H1 (cell line): ENCODE measurements around the gene PHLDA3. TPM values are rescaled to one million over a fixed set of nuclear protein-coding genes. Genes with fewer than 3 reads are reported as not detected.

Experiments
- CTCF ChIA-PET: fragments of 300-600 bp; sonication (Branson Sonifier 250); formaldehyde crosslinking; loops from one replicate; lab custom pipeline; 2021; ENCODE audit not compliant: partially characterized antibody; lab: Charles Lee
- POLR2A ChIA-PET: fragments of 300-600 bp; sonication (Branson Sonifier 250); formaldehyde crosslinking; loops from one replicate; lab custom pipeline; 2021; ENCODE audit warnings: inconsistent platforms; ENCODE audit not compliant: partially characterized antibody; lab: Charles Lee
- DNase-seq, 2 experiments: peaks; one replicate each; pipeline versions ENCODE4 v3.0.0 to v3.0.0-alpha.2; 2010 to 2022; ENCODE audit warnings: low spot score in 2 of 2, low read depth in 1 of 2, mixed read lengths in 1 of 2
- FAIRE-seq: peaks from 2 replicates; lab custom pipeline; 2011; peaks lifted over from hg19 to GRCh38; lab: Jason Lieb, UNC
- H2AFZ ChIP-seq: 2 replicates; pipeline ENCODE4 v1.8.1; 2012; ENCODE audit warnings: low read length, inconsistent platforms
- H2AK5ac ChIP-seq: 2 replicates; pipeline ENCODE4 v1.6.1; 2013; ENCODE audit warnings: low read depth, low read length
- H2BK120ac ChIP-seq: replicated peaks from 2 replicates; pipeline ENCODE3; 2013; ENCODE audit warnings: low read depth, low read length, inconsistent platforms
- H2BK12ac ChIP-seq: 2 replicates; pipeline ENCODE4 v1.6.1; 2013; ENCODE audit warnings: low read depth, low read length
- H2BK15ac ChIP-seq: 2 replicates; pipeline ENCODE4 v1.6.1; 2013; ENCODE audit warnings: low read length
- H2BK20ac ChIP-seq: 2 replicates; pipeline ENCODE4 v1.6.1; 2013; ENCODE audit warnings: low read length
- H2BK5ac ChIP-seq: 2 replicates; pipeline ENCODE4 v1.6.1; 2013; ENCODE audit warnings: low read depth, low read length
- H3K14ac ChIP-seq: 2 replicates; pipeline ENCODE4 v1.6.1; 2013; ENCODE audit warnings: inconsistent platforms; ENCODE audit not compliant: insufficient read length
- H3K18ac ChIP-seq: 2 replicates; pipeline ENCODE4 v1.6.1; 2013; ENCODE audit warnings: low read length; ENCODE audit errors: extremely low read depth
- H3K23ac ChIP-seq: 2 replicates; pipeline ENCODE4 v1.6.1; 2013; ENCODE audit warnings: inconsistent platforms; ENCODE audit not compliant: insufficient read length
- H3K23me2 ChIP-seq: 2 replicates; pipeline ENCODE4 v1.6.1; 2013; ENCODE audit warnings: low read depth, low read length
- H3K27ac ChIP-seq: 2 replicates; pipeline ENCODE4 v1.6.1; 2011; ENCODE audit warnings: low read depth, low read length, inconsistent platforms
- H3K27me3 ChIP-seq, 4 experiments: replicated peaks in 1 of 4; 1 replicate in 1 of 4; 2 replicates in 3 of 4; pipeline versions ENCODE4 v1.6.1 to v1.8.1; 2011 to 2013; ENCODE audit warnings: low read length in 3 of 4, mild to moderate bottlenecking in 3 of 4, inconsistent platforms in 2 of 4, mixed read lengths in 2 of 4, moderate library complexity in 1 of 4; ENCODE audit not compliant: control insufficient read depth in 3 of 4, insufficient read depth in 3 of 4; ENCODE audit errors: extremely low read depth in 1 of 4
- H3K36me3 ChIP-seq, 4 experiments: 2 replicates each; pipeline versions ENCODE4 v1.6.1 to v1.8.1; 2011 to 2013; ENCODE audit warnings: mild to moderate bottlenecking in 4 of 4, low read length in 3 of 4, moderate library complexity in 2 of 4, control low read depth in 1 of 4, inconsistent platforms in 1 of 4; ENCODE audit not compliant: insufficient read depth in 4 of 4, control insufficient read depth in 2 of 4
- H3K4ac ChIP-seq: replicated peaks from 2 replicates; pipeline ENCODE3; 2013; ENCODE audit warnings: low read length, low read depth, mixed read lengths, inconsistent platforms; ENCODE audit not compliant: insufficient read length
- H3K4me1 ChIP-seq, 4 experiments: replicated peaks in 1 of 4; 1 replicate in 1 of 4; 2 replicates in 3 of 4; pipeline versions ENCODE4 v1.6.1 to v1.8.1; 2011 to 2013; ENCODE audit warnings: low read length in 3 of 4, inconsistent platforms in 2 of 4, mixed read lengths in 1 of 4; ENCODE audit not compliant: insufficient read depth in 4 of 4, control insufficient read depth in 3 of 4
- H3K4me2 ChIP-seq, 2 experiments: 2 replicates each; pipeline versions ENCODE4 v1.6.1 to v1.8.1; 2011 to 2013; ENCODE audit warnings: low read depth in 2 of 2, low read length in 2 of 2, control low read depth in 1 of 2, inconsistent platforms in 1 of 2, mild to moderate bottlenecking in 1 of 2; ENCODE audit not compliant: insufficient read depth in 1 of 2
- H3K4me3 ChIP-seq, 4 experiments: fragments of 200-600, 300-600 bp in 1 of 4; sonication (generic), shearing (Covaris generic), sonication (Bioruptor Twin) in 1 of 4; 2 replicates each; pipeline versions ENCODE4 v1.5.1 to v1.8.1; 2011 to 2016; ENCODE audit warnings: low read length in 4 of 4, low read depth in 3 of 4, control low read depth in 2 of 4, inconsistent platforms in 2 of 4, mild to moderate bottlenecking in 2 of 4, mixed read lengths in 1 of 4, moderate library complexity in 1 of 4; ENCODE audit not compliant: insufficient read depth in 2 of 4; ENCODE audit errors: extremely low read depth in 1 of 4
- H3K56ac ChIP-seq: replicated peaks from 2 replicates; pipeline ENCODE3; 2013; ENCODE audit warnings: low read depth, mild to moderate bottlenecking, mixed read lengths, low read length, inconsistent platforms; ENCODE audit not compliant: insufficient read length
- H3K79me1 ChIP-seq: 2 replicates; pipeline ENCODE4 v1.6.1; 2013; ENCODE audit warnings: low read depth, low read length, control low read depth
- H3K79me2 ChIP-seq, 2 experiments: 2 replicates each; pipeline versions ENCODE4 v1.6.1 to v1.8.1; 2012 to 2013; ENCODE audit warnings: low read length in 2 of 2, mild to moderate bottlenecking in 2 of 2, inconsistent platforms in 1 of 2; ENCODE audit not compliant: insufficient read depth in 2 of 2, control insufficient read depth in 1 of 2
- H3K9ac ChIP-seq, 4 experiments: replicated peaks in 1 of 4; 1 replicate in 1 of 4; 2 replicates in 3 of 4; pipeline versions ENCODE4 v1.6.1 to v1.8.1; 2011 to 2013; ENCODE audit warnings: low read depth in 3 of 4, low read length in 3 of 4, control low read depth in 2 of 4, mild to moderate bottlenecking in 2 of 4, moderate library complexity in 2 of 4, inconsistent platforms in 1 of 4; ENCODE audit errors: extremely low read depth in 1 of 4
- H3K9me3 ChIP-seq, 2 experiments: 2 replicates each; pipeline versions ENCODE4 v1.6.1 to v1.8.1; 2012 to 2013; ENCODE audit warnings: mild to moderate bottlenecking in 2 of 2, moderate library complexity in 2 of 2, control low read depth in 1 of 2, inconsistent platforms in 1 of 2, low read depth in 1 of 2, low read length in 1 of 2, mixed read lengths in 1 of 2; ENCODE audit not compliant: insufficient read depth in 2 of 2
- H4K20me1 ChIP-seq, 2 experiments: replicated peaks in 1 of 2; 2 replicates each; pipeline versions ENCODE3 to v1.8.1; 2011 to 2013; ENCODE audit warnings: inconsistent platforms in 2 of 2, low read length in 2 of 2, mild to moderate bottlenecking in 1 of 2; ENCODE audit not compliant: insufficient read depth in 2 of 2, control insufficient read depth in 1 of 2
- H4K5ac ChIP-seq: 2 replicates; pipeline ENCODE4 v1.6.1; 2013; ENCODE audit warnings: low read length, low read depth, mixed read lengths, inconsistent platforms; ENCODE audit not compliant: insufficient read length
- H4K8ac ChIP-seq: 2 replicates; pipeline ENCODE4 v1.8.0; 2013; ENCODE audit warnings: mild to moderate bottlenecking, moderate library complexity, low read length, inconsistent platforms; ENCODE audit not compliant: insufficient read depth; ENCODE audit errors: extremely low read depth
- H4K91ac ChIP-seq: replicated peaks from 2 replicates; pipeline ENCODE3; 2013; ENCODE audit warnings: low read length, mixed read lengths, inconsistent platforms; ENCODE audit not compliant: insufficient read length
- CBX8 ChIP-seq: fragments of 300-800, 300-1000 bp; sonication (generic); IDR thresholded peaks from 2 replicates; pipeline ENCODE4 v1.7.1; 2016; ENCODE audit warnings: low read depth, low read length, borderline replicate concordance
- KDM4A ChIP-seq: IDR thresholded peaks from one replicate; pipeline ENCODE4 v1.7.1; 2012; ENCODE audit warnings: low read depth, mild to moderate bottlenecking, moderate library complexity, low read length, inconsistent platforms; ENCODE audit not compliant: severe bottlenecking
- SAP30 ChIP-seq: fragments of 300-600 bp; sonication (generic); IDR thresholded peaks from 2 replicates; pipeline ENCODE4 v1.7.1; 2012; ENCODE audit warnings: low read length, moderate library complexity, mild to moderate bottlenecking, inconsistent platforms; ENCODE audit not compliant: insufficient read depth, insufficient replicate concordance
- USF2 ChIP-seq: IDR thresholded peaks from 2 replicates; pipeline ENCODE4 v1.6.1; 2011; ENCODE audit warnings: low read length, improper control_type of control experiment
- WGBS, 2 experiments: shearing (Covaris generic) in 1 of 2; methylation state at CpG; one replicate each; pipeline versions ENCODE4 v1.1.6 to v1.1.7; 2013 to 2015; ENCODE audit warnings: low lambda C conversion rate in 2 of 2, mixed read lengths in 2 of 2, inconsistent platforms in 1 of 2, low coverage in 1 of 2, missing lambda C conversion rate in 1 of 2; ENCODE audit not compliant: insufficient replicate concordance in 2 of 2, insufficient coverage in 1 of 2, insufficient read length in 1 of 2; ENCODE audit errors: extremely low coverage in 1 of 2, missing lambda C conversion rate in 1 of 2; 5-methylcytosine and 5-hydroxymethylcytosine counted together
- polyA plus RNA-seq, 7 experiments: library from polyadenylated mRNA; depleted of rRNA in 3 of 7; stranded (reverse) in 5 of 7; unstranded in 2 of 7; fragments of >200 nt in 5 of 7; fragments of 200-250 nt in 2 of 7; gene quantifications; 1 replicate in 5 of 7; 2 replicates in 1 of 7; 4 replicates in 1 of 7; pipeline versions ENCODE4 v1.2.1 to v1.2.3, GENCODE V29; 2011 to 2013; ENCODE audit warnings: missing spikeins in 2 of 7, mixed read lengths in 2 of 7
- total RNA-seq: library from RNA; stranded (reverse); fragmentation: NEBNext Ultra II Directional; extraction: Animal tissue kit (Norgen Biotek cat#: 25700); gene quantifications from 2 replicates; pipeline ENCODE4 v1.2.1, GENCODE V29; 2021

Gene PHLDA3
- total and polyA plus RNA-seq, 2 of the 8 experiments (the other 6 are each of a cell fraction or from before 2014, with no cell fraction given): 25.5 to 27.5 TPM

GRCh38 chr1:201475130-201475529 is 6.1 kb upstream of the PHLDA3 start:
- Histone ChIP-seq H2AFZ (no peak overlapping the region), H3K4me3 (no peak overlapping the region), H4K8ac (no peak overlapping the region), H3K27ac (no peak overlapping the region), H2BK120ac (no peak overlapping the region), H3K4me2 (no peak overlapping the region), H2BK20ac (no peak overlapping the region), H3K79me1 (no peaks in the 10 kb centered on the region), H3K4me1 (peaks cover 0 to 3% (median 1%) of the 10 kb centered on the region in 4 experiments; a peak in 4 of 7 replicates), H3K79me2 (no peaks in the 10 kb centered on the region), H3K9me3 (no peaks in the 10 kb centered on the region), H3K23ac (no peak overlapping the region), H3K14ac (no peak overlapping the region), H2BK5ac (no peak overlapping the region), H4K91ac (no peak overlapping the region), H2BK15ac (no peak overlapping the region), H2AK5ac (no peak overlapping the region), H3K27me3 (peaks cover 4 to 18% (median 15%) of the 10 kb centered on the region in 4 experiments; a peak in 6 of 7 replicates), H3K18ac (no peak overlapping the region), H3K36me3 (no peaks in the 10 kb centered on the region), H4K5ac (no peak overlapping the region), H3K9ac (no peak overlapping the region), H2BK12ac (no peak overlapping the region), H3K56ac (no peak overlapping the region), H3K4ac (no peak overlapping the region), H4K20me1 (no peaks in the 10 kb centered on the region), H3K23me2 (no peaks in the 10 kb centered on the region)
- POLR2A ChIA-PET: no interaction called here
- WGBS, 2 experiments: 98% methylated on average over 2 of the region's 2 CpGs; no CpG with 5 or more reads in 1 of the 2 experiments
- FAIRE-seq (no peak), DNase-seq (no peak)
- CTCF ChIA-PET: interaction anchor here (0.8 to 9.2 kb wide), 4 partner anchors 26 to 100 kb away, joined by 3 to 171 read pairs (median 4); no protein-coding TSS in a partner anchor
- no peak for TF ChIP-seq SAP30
- TF ChIP-seq CBX8: no peak
- TF ChIP-seq USF2: no peak
- no peak for TF ChIP-seq KDM4A
